HuH-7 (cell line): ENCODE data around the gene RLN3.
"Not testable (repeated sequence)": the region's sequence is repeated elsewhere in the genome, so short reads cannot be mapped to it uniquely, and the experiment has no call there.

Source experiments
- DNase-seq: peaks from one replicate; pipeline ENCODE4 v3.0.0; 2011; ENCODE audit warnings: low spot score

Gene RLN3

GRCh38 chr19:14021474-14021873 is 6.5 kb upstream of the RLN3 start:
- DNase-seq, result no peak

GRCh38 chr19:14022469-14022868 is 5.5 kb upstream of the RLN3 start:
- no peak for DNase-seq

- peak; percentile 80 for DNase-seq
Observed at GRCh38 chr19:14023404-14024235, 4.3 kb upstream of the RLN3 start.

GRCh38 chr19:14026652-14027192 is 1.2 kb upstream of the RLN3 start:
- DNase-seq, result not testable (repeated sequence)

- DNase-seq, result no peak
Observed at GRCh38 chr19:14028901-14029300, 953 bp downstream of the RLN3 start.

- DNase-seq, result no peak
Observed at GRCh38 chr19:14030997-14031718, 3.2 kb downstream of the RLN3 start.

GRCh38 chr19:14031719-14032480 is 4.0 kb downstream of the RLN3 start, which contains the start of gene IL27RA:
IL27RA (plus strand) TSS chr19:14031762; CDS start chr19:14031873, 111 bp downstream.
- DNase-seq, result peak; percentile 79

GRCh38 chr19:14033946-14034345 is 6.0 kb downstream of the RLN3 start:
- no peak for DNase-seq

- not testable (repeated sequence) for DNase-seq
Observed at GRCh38 chr19:14035159-14035558, 7.2 kb downstream of the RLN3 start.

- no peak for DNase-seq
Observed at GRCh38 chr19:14035706-14036105, 7.8 kb downstream of the RLN3 start.

- DNase-seq, result no peak
Observed at GRCh38 chr19:14039181-14039580, 11.2 kb downstream of the RLN3 start.

- peak; percentile 63 for DNase-seq
Observed at GRCh38 chr19:14042659-14043608, 15.0 kb downstream of the RLN3 start.

GRCh38 chr19:14047866-14048265 is 19.9 kb downstream of the RLN3 start:
- DNase-seq, result not testable (repeated sequence)

GRCh38 chr19:14048443-14049153 is 20.6 kb downstream of the RLN3 start:
- peak; percentile 71 for DNase-seq

- DNase-seq, result no peak
Observed at GRCh38 chr19:14050512-14050911, 22.6 kb downstream of the RLN3 start.

GRCh38 chr19:14050961-14051360 is 23.0 kb downstream of the RLN3 start:
- not testable (repeated sequence) for DNase-seq

- DNase-seq, result no peak
Observed at GRCh38 chr19:14051980-14052379, 24.0 kb downstream of the RLN3 start.

- DNase-seq, result no peak
Observed at GRCh38 chr19:14052470-14052869, 24.5 kb downstream of the RLN3 start.

- no peak for DNase-seq
Observed at GRCh38 chr19:14053032-14053431, 25.1 kb downstream of the RLN3 start.

GRCh38 chr19:14053500-14053899 is 25.6 kb downstream of the RLN3 start:
- no peak for DNase-seq
